Measurements from ENCODE around the gene ACTL8. TPM values are rescaled to one million over a fixed set of nuclear protein-coding genes. Genes with fewer than 3 reads are reported as not detected.
"Not testable (repeated sequence)": the region's sequence is repeated elsewhere in the genome, so short reads cannot be mapped to it uniquely, and the experiment has no call there.

ACTL8 gene
- total RNA-seq, 1 donor from 2014 or later = not detected

- intact Hi-C loops (cut with DNase I) = no loop called here
- ATAC-seq (no peak), DNase-seq (ENCODE audit: low spot score) (no peak)
Measured at GRCh38 chr1:17733661-17734060, 21.5 kb upstream of the ACTL8 start.

GRCh38 chr1:17734609-17735008 lies 20.5 kb upstream of the ACTL8 start:
- ATAC-seq (no peak), DNase-seq (ENCODE audit: low spot score) (no peak)
- intact Hi-C loops (cut with DNase I) = no loop called here

GRCh38 chr1:17735348-17735747 lies 19.8 kb upstream of the ACTL8 start:
- intact Hi-C loops (cut with DNase I) = no loop called here
- ATAC-seq = no peak
- DNase-seq (ENCODE audit: low spot score) = no peak

- intact Hi-C loops (cut with DNase I) = no loop called here
- ATAC-seq (no peak), DNase-seq (ENCODE audit: low spot score) (no peak)
Measured at GRCh38 chr1:17735793-17736192, 19.3 kb upstream of the ACTL8 start.

GRCh38 chr1:17736625-17737024 lies 18.5 kb upstream of the ACTL8 start:
- intact Hi-C loops (cut with DNase I) = no loop called here
- DNase-seq (ENCODE audit: low spot score) = no peak
- no peak for ATAC-seq

GRCh38 chr1:17739050-17739449 lies 16.1 kb upstream of the ACTL8 start:
- ATAC-seq (no peak), DNase-seq (ENCODE audit: low spot score) (no peak)
- intact Hi-C loops (cut with DNase I) = no loop called here

- intact Hi-C loops (cut with DNase I) = no loop called here
- no peak for DNase-seq (ENCODE audit: low spot score)
Measured at GRCh38 chr1:17741052-17741451, 14.1 kb upstream of the ACTL8 start.

GRCh38 chr1:17742583-17742982 lies 12.6 kb upstream of the ACTL8 start:
- no peak for DNase-seq (ENCODE audit: low spot score)
- intact Hi-C loops (cut with DNase I) = no loop called here
- ATAC-seq = no peak

More at GRCh38 chr1:17741052-17741451, 14.1 kb upstream of the ACTL8 start:
- ATAC-seq = no peak

- ATAC-seq (no peak), DNase-seq (ENCODE audit: low spot score) (no peak)
- intact Hi-C loops (cut with DNase I) = no loop called here
Measured at GRCh38 chr1:17743008-17743647, 12.0 kb upstream of the ACTL8 start.

GRCh38 chr1:17743925-17744324 lies 11.2 kb upstream of the ACTL8 start:
- DNase-seq (ENCODE audit: low spot score) (no peak), ATAC-seq (no peak)
- intact Hi-C loops (cut with DNase I) = no loop called here

- ATAC-seq = no peak
- intact Hi-C loops (cut with DNase I) = no loop called here
- no peak for DNase-seq (ENCODE audit: low spot score)
Measured at GRCh38 chr1:17744666-17745478, 10.3 kb upstream of the ACTL8 start.

- ATAC-seq = no peak
- no peak for DNase-seq (ENCODE audit: low spot score)
- intact Hi-C loops (cut with DNase I) = no loop called here
Measured at GRCh38 chr1:17745479-17745955, 9.6 kb upstream of the ACTL8 start.

- DNase-seq (ENCODE audit: low spot score); ATAC-seq; intact Hi-C loops (cut with DNase I): not testable (repeated sequence)
Measured at GRCh38 chr1:17746281-17746680, 8.9 kb upstream of the ACTL8 start.

GRCh38 chr1:17746920-17747319 lies 8.2 kb upstream of the ACTL8 start:
- DNase-seq (ENCODE audit: low spot score) (no peak), ATAC-seq (no peak)
- intact Hi-C loops (cut with DNase I) = no loop called here

- intact Hi-C loops (cut with DNase I) = loop anchor here (10.0 kb wide), 1 partner anchor 586 kb away; no protein-coding TSS in a partner anchor
- ATAC-seq = no peak
- DNase-seq (ENCODE audit: low spot score) = no peak
Measured at GRCh38 chr1:17750333-17750732, 4.8 kb upstream of the ACTL8 start.

GRCh38 chr1:17752356-17752755 lies 2.8 kb upstream of the ACTL8 start:
- intact Hi-C loops (cut with DNase I) = loop anchor here (10.0 kb wide), 1 partner anchor 588 kb away; no protein-coding TSS in a partner anchor
- ATAC-seq = no peak
- no peak for DNase-seq (ENCODE audit: low spot score)

- no peak for ATAC-seq
- no peak for DNase-seq (ENCODE audit: low spot score)
- intact Hi-C loops (cut with DNase I) = loop anchor here (10.0 kb wide), 1 partner anchor 593 kb away; no protein-coding TSS in a partner anchor
Measured at GRCh38 chr1:17757426-17757825, 2.3 kb downstream of the ACTL8 start.

- intact Hi-C loops (cut with DNase I) = loop anchor here (10.0 kb wide), 1 partner anchor 594 kb away; no protein-coding TSS in a partner anchor
- DNase-seq (ENCODE audit: low spot score) = no peak
Measured at GRCh38 chr1:17759114-17759513, 4.0 kb downstream of the ACTL8 start.

GRCh38 chr1:17762313-17762712 lies 7.2 kb downstream of the ACTL8 start:
- DNase-seq (ENCODE audit: low spot score) (no peak), ATAC-seq (no peak)
- intact Hi-C loops (cut with DNase I) = no loop called here

More at GRCh38 chr1:17759114-17759513, 4.0 kb downstream of the ACTL8 start:
- no peak for ATAC-seq

- ATAC-seq (no peak), DNase-seq (ENCODE audit: low spot score) (no peak)
- intact Hi-C loops (cut with DNase I) = no loop called here
Measured at GRCh38 chr1:17763417-17763816, 8.3 kb downstream of the ACTL8 start.

Measured in sciatic nerve (tissue), 2 donors.